ENCODE results near the gene BBS12.

DNA sequence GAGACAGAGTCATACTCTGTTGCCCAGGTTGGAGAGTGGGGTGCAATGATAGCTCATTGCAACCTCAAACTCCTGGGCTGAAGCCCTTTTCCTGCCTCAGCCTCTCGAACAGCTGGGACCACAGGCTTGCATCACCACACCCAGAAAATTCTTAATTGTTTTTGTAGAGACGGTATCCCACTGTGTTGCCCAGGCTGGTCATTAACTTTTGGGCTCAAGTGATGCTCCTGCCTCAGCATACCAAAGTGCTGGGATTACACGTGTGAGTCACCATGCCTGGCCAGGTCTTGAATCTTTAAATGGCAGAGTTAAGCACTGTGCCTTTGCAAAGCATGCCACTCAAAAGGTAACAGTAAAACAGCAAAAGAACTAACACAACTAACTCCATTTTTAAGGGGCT, 28.6 kb upstream of the BBS12 start:
- TF ChIP-seq ZNF274 (IDR thresholded peaks at IDR 0.05; ENCODE audit: low read depth, low read length) (no peak), YY1 (IDR thresholded peaks at IDR 0.05; ENCODE audit: insufficient read depth, insufficient read length) (no peak)

Measured in NT2/D1 (cell line).